Body of pancreas (tissue), 4 donors: ENCODE measurements around the gene TAS2R3. TPM values are rescaled to one million over a fixed set of nuclear protein-coding genes. Genes with fewer than 3 reads are reported as not detected.

Source experiments
- ATAC-seq: fragments of 150-250 bp; one replicate; pipeline ENCODE4 v1.9.1; 2016
- DNase-seq, 4 donors: peaks; one replicate each; pipeline ENCODE4 v3.0.0-alpha.2; 2019
- H3K27ac ChIP-seq, 4 donors: fragments of 200-600 bp; sonication (generic); 1 replicate in 3 of 4; 2 replicates in 1 of 4; pipeline versions ENCODE4 v1.5.1 to v1.6.1; 2016 to 2019; ENCODE audit warnings: mild to moderate bottlenecking in 1 of 4, mixed read lengths in 1 of 4, moderate library complexity in 1 of 4
- H3K27me3 ChIP-seq, 2 donors: fragments of 200-600 bp; sonication (generic); one replicate each; pipeline ENCODE4 v1.6.0; 2016; ENCODE audit warnings: mild to moderate bottlenecking in 1 of 2
- H3K36me3 ChIP-seq, 2 donors: fragments of 200-600 bp; sonication (generic); replicated peaks in 1 of 2; 2 replicates each; pipeline ENCODE4 v1.5.1; 2016; ENCODE audit warnings: low read depth in 2 of 2; ENCODE audit not compliant: insufficient read depth in 1 of 2
- H3K4me1 ChIP-seq: fragments of 200-600 bp; sonication (generic); one replicate; pipeline ENCODE4 v1.6.0; 2016
- H3K4me3 ChIP-seq, 2 donors: fragments of 200-600 bp; sonication (generic); 1 replicate in 1 of 2; 2 replicates in 1 of 2; pipeline ENCODE4 v1.5.1; 2016 to 2019
- H3K9me3 ChIP-seq, 3 donors: fragments of 200-600 bp; sonication (generic); 1 replicate in 2 of 3; 2 replicates in 1 of 3; pipeline ENCODE4 v1.5.1; 2016
- CTCF ChIP-seq, 7 experiments: fragments of 450-650 bp in 4 of 7; fragments of 200-600 bp in 3 of 7; sonication (generic) in 3 of 7; IDR thresholded peaks; one replicate each; pipeline ENCODE4 v1.5.1; 2016 to 2019; ENCODE audit warnings: antibody characterized with exemption in 7 of 7
- POLR2A ChIP-seq, 3 donors: fragments of 450-650 bp; IDR thresholded peaks; one replicate each; pipeline ENCODE4 v1.6.1; 2016; ENCODE audit warnings: antibody characterized with exemption in 3 of 3, mild to moderate bottlenecking in 2 of 3
- WGBS, 2 donors: methylation state at CpG; one replicate each; pipeline ENCODE4 v1.1.5; 2017; 5-methylcytosine and 5-hydroxymethylcytosine counted together
- intact Hi-C: fragments of 100-400 bp; cut with DNase I; formaldehyde crosslinking; loops from one replicate; pipeline ENCODE4 v1.15.1; 2023
- total RNA-seq, 2 donors: library from RNA; depleted of rRNA; stranded (reverse); fragments of >200 nt; gene quantifications; one replicate each; pipeline ENCODE4 v1.1.0, GENCODE V29; 2016

Gene TAS2R3, protein sequence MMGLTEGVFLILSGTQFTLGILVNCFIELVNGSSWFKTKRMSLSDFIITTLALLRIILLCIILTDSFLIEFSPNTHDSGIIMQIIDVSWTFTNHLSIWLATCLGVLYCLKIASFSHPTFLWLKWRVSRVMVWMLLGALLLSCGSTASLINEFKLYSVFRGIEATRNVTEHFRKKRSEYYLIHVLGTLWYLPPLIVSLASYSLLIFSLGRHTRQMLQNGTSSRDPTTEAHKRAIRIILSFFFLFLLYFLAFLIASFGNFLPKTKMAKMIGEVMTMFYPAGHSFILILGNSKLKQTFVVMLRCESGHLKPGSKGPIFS
- 1 to 10 TPM in 1 of 2 donors, not detected in 1; 2.6 TPM for total RNA-seq

- ATAC-seq (no peak), DNase-seq (no peak)
- Histone ChIP-seq H3K36me3 (peaks cover 0 to 11% of the 10 kb centered on the region in 2 donors), H3K27me3 (no peaks in the 10 kb centered on the region), H3K9me3 (no peaks in the 10 kb centered on the region), H3K4me3 (no peak within 1 kb of the TSS), H3K27ac (no peak within 1 kb of the TSS), H3K4me1 (no peaks in the 10 kb centered on the region)
- 93 to 94% methylated on average over 3 of the region's 3 CpGs for WGBS, 2 donors
- intact Hi-C loops, result no loop called here
- TF ChIP-seq CTCF (IDR thresholded peaks at IDR 0.05) (no peak), POLR2A (IDR thresholded peaks at IDR 0.05) (no peak)
Measured at GRCh38 chr7:141763797-141764196, at the start of gene TAS2R3. TSS of gene TAS2R3 (plus strand) at chr7:141764097. CDS start at chr7:141764159, 62 bp downstream.

- 90 to 91% methylated on average over 2 of the region's 2 CpGs for WGBS, 2 donors
- no peaks in the 10 kb centered on the region for H3K9me3 ChIP-seq
- intact Hi-C loops, result no loop called here
Measured at GRCh38 chr7:141714571-141714970, 49.3 kb upstream of the TAS2R3 start.

DNA sequence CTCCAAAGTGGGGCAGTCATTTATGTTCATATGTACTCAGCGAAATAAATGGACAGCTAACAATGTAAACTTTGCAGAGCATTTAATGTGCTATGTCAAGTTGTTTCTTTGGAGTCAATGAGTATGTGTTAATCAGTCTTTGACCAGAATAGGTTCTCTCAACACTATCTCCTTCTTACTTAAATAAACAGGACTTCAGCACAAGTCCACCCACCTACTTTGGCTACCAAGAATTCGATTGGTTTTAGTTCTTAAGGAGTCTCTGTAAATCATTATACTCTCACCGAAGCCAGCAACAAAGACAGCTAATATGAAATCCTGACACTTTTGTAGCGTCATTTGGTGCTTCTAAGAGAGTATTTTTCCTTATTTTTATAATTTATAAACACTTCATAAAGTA, 48.9 kb upstream of the TAS2R3 start:
- ATAC-seq, result no peak
- H3K4me1 ChIP-seq, result no peaks in the 10 kb centered on the region
- intact Hi-C loops, result no loop called here
- H3K4me3 ChIP-seq, result no peak overlapping the region
- TF ChIP-seq CTCF (IDR thresholded peaks at IDR 0.05) (no peak), POLR2A (IDR thresholded peaks at IDR 0.05) (no peak)
- H3K9me3 ChIP-seq, result no peaks in the 10 kb centered on the region
- no peaks in the 10 kb centered on the region for H3K27me3 ChIP-seq
- DNase-seq, result no peak
- no peak overlapping the region for H3K27ac ChIP-seq
- WGBS, 2 donors, result 41 to 58% methylated on average over 4 of the region's 4 CpGs
- no peaks in the 10 kb centered on the region for H3K36me3 ChIP-seq

More at GRCh38 chr7:141714571-141714970, 49.3 kb upstream of the TAS2R3 start:
- Histone ChIP-seq H3K36me3 (no peaks in the 10 kb centered on the region), H3K27ac (no peak overlapping the region), H3K27me3 (no peaks in the 10 kb centered on the region), H3K4me3 (no peak overlapping the region), H3K4me1 (no peaks in the 10 kb centered on the region)
- no peak for ATAC-seq
- TF ChIP-seq CTCF (IDR thresholded peaks at IDR 0.05) (no peak), POLR2A (IDR thresholded peaks at IDR 0.05) (no peak)
- DNase-seq, result no peak

- Histone ChIP-seq H3K36me3 (no peaks in the 10 kb centered on the region), H3K4me1 (no peaks in the 10 kb centered on the region), H3K4me3 (no peak overlapping the region), H3K27ac (no peak overlapping the region), H3K27me3 (no peaks in the 10 kb centered on the region), H3K9me3 (no peaks in the 10 kb centered on the region)
- TF ChIP-seq CTCF (IDR thresholded peaks at IDR 0.05) (no peak), POLR2A (IDR thresholded peaks at IDR 0.05) (no peak)
- 78 to 81% methylated on average over 6 of the region's 6 CpGs for WGBS, 2 donors
- no peak for DNase-seq
- ATAC-seq, result no peak
- intact Hi-C loops, result no loop called here
Measured at GRCh38 chr7:141715794-141716689, 47.9 kb upstream of the TAS2R3 start.
